ENCODE measurements around the gene TMEM43. TPM values are rescaled to one million over a fixed set of nuclear protein-coding genes. Genes with fewer than 3 reads are reported as not detected.
A peak's percentile ranks its signal among the peaks of the same experiment; 100 is the strongest.

Gene TMEM43
- total RNA-seq, 1 donor from 2014 or later, result 56.3 TPM

GRCh38 chr3:14147066-14147435 lies 22.2 kb downstream of the TMEM43 start:
- no peak for DNase-seq (ENCODE audit: low read depth)
- H3K4me3 ChIP-seq (ENCODE audit: low read depth, low read length), result no peak overlapping the region
- TF ChIP-seq CTCF (conservative IDR thresholded peaks at IDR 0.05; ENCODE audit: low read depth, low read length), result no peak

- H3K4me3 ChIP-seq (ENCODE audit: low read depth, low read length), result no peak overlapping the region
- DNase-seq (ENCODE audit: low read depth), result no peak
- TF ChIP-seq CTCF (conservative IDR thresholded peaks at IDR 0.05; ENCODE audit: low read depth, low read length), result no peak
Observed at GRCh38 chr3:14147617-14148016, 22.8 kb downstream of the TMEM43 start.

- DNase-seq (ENCODE audit: low read depth), result no peak
- no peak overlapping the region for H3K4me3 ChIP-seq (ENCODE audit: low read depth, low read length)
- peak; percentile 21 for TF ChIP-seq CTCF (conservative IDR thresholded peaks at IDR 0.05; ENCODE audit: low read depth, low read length)
Observed at GRCh38 chr3:14148041-14148985, 23.5 kb downstream of the TMEM43 start.

- no peak for DNase-seq (ENCODE audit: low read depth)
- H3K4me3 ChIP-seq (ENCODE audit: low read depth, low read length), result no peak overlapping the region
- TF ChIP-seq CTCF (conservative IDR thresholded peaks at IDR 0.05; ENCODE audit: low read depth, low read length), result no peak
Observed at GRCh38 chr3:14150078-14150477, 25.2 kb downstream of the TMEM43 start.

GRCh38 chr3:14150491-14151230 lies 25.8 kb downstream of the TMEM43 start:
- H3K4me3 ChIP-seq (ENCODE audit: low read depth, low read length), result no peak overlapping the region
- no peak for DNase-seq (ENCODE audit: low read depth)
- no peak for TF ChIP-seq CTCF (conservative IDR thresholded peaks at IDR 0.05; ENCODE audit: low read depth, low read length)

GRCh38 chr3:14151471-14152083 lies 26.7 kb downstream of the TMEM43 start:
- H3K4me3 ChIP-seq (ENCODE audit: low read depth, low read length), result no peak overlapping the region
- DNase-seq (ENCODE audit: low read depth), result no peak
- no peak for TF ChIP-seq CTCF (conservative IDR thresholded peaks at IDR 0.05; ENCODE audit: low read depth, low read length)

Data from epithelial cell of proximal tubule (primary cell).